Astrocyte (in vitro differentiated cells and primary cell): ENCODE results near the gene PVALB.

Experiments used
- CTCF ChIP-seq: IDR thresholded peaks from 2 replicates; pipeline ENCODE4 v1.5.1; 2011; ENCODE audit warnings: low read depth, mild to moderate bottlenecking, inconsistent platforms, low read length, moderate library complexity; ENCODE audit not compliant: insufficient read depth
- EZH2 ChIP-seq: IDR thresholded peaks from 2 replicates; pipeline ENCODE4 v1.6.1; 2012; ENCODE audit warnings: mild to moderate bottlenecking, low read length, inconsistent platforms; ENCODE audit not compliant: insufficient read depth

- TF ChIP-seq CTCF (no peak), EZH2 (no peak)
These were observed 30.1 kb upstream of the PVALB start for GRCh38 chr22:36846949-36847348.
